Measurements from ENCODE around the gene TOP3B. TPM values are rescaled to one million over a fixed set of nuclear protein-coding genes. Genes with fewer than 3 reads are reported as not detected.

Gene TOP3B
- total RNA-seq, 5 donors from 2014 or later (not counting 1 experiment from before 2014, with no cell fraction given), result 58.9 to 90.6 (median 65.9) TPM

DNA sequence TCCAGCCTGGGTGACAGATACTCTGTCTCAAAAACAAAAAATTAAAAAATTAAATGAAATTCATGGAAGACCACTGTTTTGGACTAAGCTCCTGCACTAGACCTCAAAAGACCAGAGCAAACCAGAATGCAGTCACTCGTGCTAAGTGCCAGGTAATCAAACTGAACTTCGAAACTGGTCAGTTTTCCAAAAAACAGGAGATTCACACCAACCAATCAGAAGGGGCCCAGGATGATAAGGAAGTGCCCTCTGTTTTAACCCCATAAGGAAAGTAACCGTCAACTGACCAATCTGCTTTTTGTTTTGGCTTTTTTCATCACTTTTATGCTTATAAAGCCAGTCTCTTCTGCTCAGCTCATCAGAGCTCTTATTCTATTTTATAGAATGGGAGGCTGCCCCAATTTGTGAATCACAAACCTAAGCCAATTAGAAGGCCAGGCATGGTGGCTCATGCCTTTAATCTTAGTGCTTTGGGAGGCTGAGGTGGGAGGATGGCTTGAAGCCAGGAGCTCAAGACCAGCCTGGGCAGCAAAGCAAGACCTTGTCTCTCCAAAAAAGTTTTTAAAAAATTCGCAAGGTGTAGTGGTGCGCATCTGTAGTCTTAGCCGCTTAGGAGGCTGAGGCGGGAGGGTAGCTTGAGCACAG, 10.1 kb upstream of the TOP3B start:
- no peak overlapping the region for H3K4me3 Mint-ChIP-seq
- Histone ChIP-seq H3K27me3 (replicated peaks in 1 of 2; ENCODE audit: control insufficient read depth in 2 of 2, extremely low read depth in 1 of 2, insufficient read depth in 2 of 2, low read length in 1 of 2) (peaks cover 0 to 27% of the 10 kb centered on the region in 2 experiments), H3K9me3 (no peaks in the 10 kb centered on the region), H3K4me1 (ENCODE audit: control insufficient read depth in 1 of 2, extremely low read depth in 1 of 2, insufficient read depth in 2 of 2, low read length in 2 of 2) (no peaks in the 10 kb centered on the region), H3K4me3 (ENCODE audit: control insufficient read depth in 1 of 2, extremely low read depth in 1 of 2, low read length in 1 of 2) (no peak overlapping the region), H3K36me3 (ENCODE audit: control insufficient read depth in 2 of 2, extremely low read depth in 1 of 2, insufficient read depth in 1 of 2, low read length in 1 of 2) (no peaks in the 10 kb centered on the region), H3K27ac (ENCODE audit: low read length) (no peak overlapping the region)
- ChIA-PET POLR2A (no interaction called here), CTCF (interaction anchor here in 1 of 2 donors (1.6 kb wide), 1 partner anchor 10 kb away, joined by 4 read pairs; the partner anchor contains the start of gene TOP3B)
- no peaks in the 10 kb centered on the region for H3K9me3 Mint-ChIP-seq
- H3K4me1 Mint-ChIP-seq, result no peaks in the 10 kb centered on the region
- DNase-seq (no peak), ATAC-seq (replicated peaks in 1 of 4) (no peak)
- no peaks in the 10 kb centered on the region for H3K36me3 Mint-ChIP-seq
- H3K27me3 Mint-ChIP-seq, result peaks cover 7 to 9% of the 10 kb centered on the region in 2 donors
- no peak overlapping the region for H3K27ac Mint-ChIP-seq
- WGBS (ENCODE audit: insufficient coverage), result 91% methylated on average over 6 of the region's 7 CpGs

DNA sequence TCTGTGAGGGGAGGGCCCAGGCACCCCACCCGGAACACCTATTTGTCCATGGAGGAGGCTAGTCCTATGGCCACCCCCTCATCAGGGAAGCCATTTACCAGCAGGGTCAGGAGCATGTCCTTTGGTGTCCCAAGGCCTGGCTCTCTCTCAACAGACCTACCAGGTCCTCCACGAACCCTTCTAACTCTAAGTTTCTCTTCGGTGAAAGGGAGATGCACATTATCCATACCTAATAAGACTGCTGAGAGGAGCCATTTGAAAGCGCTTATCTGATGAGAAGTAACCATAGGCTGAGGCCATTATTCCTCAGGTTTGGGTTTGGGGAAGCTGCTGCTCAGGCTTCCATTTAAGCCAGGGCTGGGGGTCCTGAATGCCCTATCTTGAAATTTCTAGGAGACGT, 9.2 kb upstream of the TOP3B start:
- Mint-ChIP-seq H3K27ac (no peak overlapping the region), H3K27me3 (peaks cover 7 to 9% of the 10 kb centered on the region in 2 donors), H3K4me1 (no peaks in the 10 kb centered on the region), H3K36me3 (no peaks in the 10 kb centered on the region), H3K4me3 (no peak overlapping the region), H3K9me3 (no peaks in the 10 kb centered on the region)
- Histone ChIP-seq H3K27ac (ENCODE audit: low read length) (no peak overlapping the region), H3K9me3 (no peaks in the 10 kb centered on the region), H3K4me3 (ENCODE audit: control insufficient read depth in 1 of 2, extremely low read depth in 1 of 2, low read length in 1 of 2) (no peak overlapping the region), H3K4me1 (ENCODE audit: control insufficient read depth in 1 of 2, extremely low read depth in 1 of 2, insufficient read depth in 2 of 2, low read length in 2 of 2) (no peaks in the 10 kb centered on the region), H3K36me3 (ENCODE audit: control insufficient read depth in 2 of 2, extremely low read depth in 1 of 2, insufficient read depth in 1 of 2, low read length in 1 of 2) (no peaks in the 10 kb centered on the region), H3K27me3 (replicated peaks in 1 of 2; ENCODE audit: control insufficient read depth in 2 of 2, extremely low read depth in 1 of 2, insufficient read depth in 2 of 2, low read length in 1 of 2) (peaks cover 0 to 25% of the 10 kb centered on the region in 2 experiments)
- ChIA-PET CTCF (no interaction called here), POLR2A (no interaction called here)
- ATAC-seq (replicated peaks in 1 of 4) (no peak), DNase-seq (no peak)
- 67% methylated on average over 1 of the region's 5 CpGs for WGBS (ENCODE audit: insufficient coverage)

DNA sequence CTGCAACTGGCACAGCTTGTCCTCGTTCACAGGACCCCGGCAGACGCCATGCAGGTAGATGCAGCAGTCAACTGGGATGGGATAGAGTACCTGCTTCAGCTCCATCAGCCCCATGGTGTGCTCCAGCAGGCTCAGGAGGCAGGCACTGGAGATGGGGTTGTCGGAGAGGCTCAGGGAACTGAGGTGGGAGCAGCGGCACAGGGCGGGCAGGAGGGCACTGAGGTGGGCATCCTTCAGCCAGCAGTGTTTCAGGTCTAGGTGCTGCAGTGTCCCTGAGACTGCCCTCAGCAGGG, 8.7 kb upstream of the TOP3B start:
- Mint-ChIP-seq H3K4me3 (no peak overlapping the region), H3K4me1 (no peaks in the 10 kb centered on the region), H3K9me3 (no peaks in the 10 kb centered on the region), H3K27ac (no peak overlapping the region), H3K27me3 (peaks cover 7 to 9% of the 10 kb centered on the region in 2 donors), H3K36me3 (no peaks in the 10 kb centered on the region)
- 88% methylated on average over 4 of the region's 6 CpGs for WGBS (ENCODE audit: insufficient coverage)
- H3K27me3 ChIP-seq (replicated peaks in 1 of 2; ENCODE audit: control insufficient read depth in 2 of 2, extremely low read depth in 1 of 2, insufficient read depth in 2 of 2, low read length in 1 of 2), result peaks cover 0 to 25% of the 10 kb centered on the region in 2 experiments
- no peak overlapping the region for H3K4me3 ChIP-seq (ENCODE audit: control insufficient read depth in 1 of 2, extremely low read depth in 1 of 2, low read length in 1 of 2)
- POLR2A ChIA-PET, result no interaction called here
- H3K36me3 ChIP-seq (ENCODE audit: control insufficient read depth in 2 of 2, extremely low read depth in 1 of 2, insufficient read depth in 1 of 2, low read length in 1 of 2), result no peaks in the 10 kb centered on the region
- DNase-seq, result no peak
- ATAC-seq (replicated peaks in 1 of 4), result no peak
- H3K27ac ChIP-seq (ENCODE audit: low read length), result no peak overlapping the region
- H3K9me3 ChIP-seq, result no peaks in the 10 kb centered on the region
- CTCF ChIA-PET, result no interaction called here
- H3K4me1 ChIP-seq (ENCODE audit: control insufficient read depth in 1 of 2, extremely low read depth in 1 of 2, insufficient read depth in 2 of 2, low read length in 2 of 2), result no peaks in the 10 kb centered on the region

DNA sequence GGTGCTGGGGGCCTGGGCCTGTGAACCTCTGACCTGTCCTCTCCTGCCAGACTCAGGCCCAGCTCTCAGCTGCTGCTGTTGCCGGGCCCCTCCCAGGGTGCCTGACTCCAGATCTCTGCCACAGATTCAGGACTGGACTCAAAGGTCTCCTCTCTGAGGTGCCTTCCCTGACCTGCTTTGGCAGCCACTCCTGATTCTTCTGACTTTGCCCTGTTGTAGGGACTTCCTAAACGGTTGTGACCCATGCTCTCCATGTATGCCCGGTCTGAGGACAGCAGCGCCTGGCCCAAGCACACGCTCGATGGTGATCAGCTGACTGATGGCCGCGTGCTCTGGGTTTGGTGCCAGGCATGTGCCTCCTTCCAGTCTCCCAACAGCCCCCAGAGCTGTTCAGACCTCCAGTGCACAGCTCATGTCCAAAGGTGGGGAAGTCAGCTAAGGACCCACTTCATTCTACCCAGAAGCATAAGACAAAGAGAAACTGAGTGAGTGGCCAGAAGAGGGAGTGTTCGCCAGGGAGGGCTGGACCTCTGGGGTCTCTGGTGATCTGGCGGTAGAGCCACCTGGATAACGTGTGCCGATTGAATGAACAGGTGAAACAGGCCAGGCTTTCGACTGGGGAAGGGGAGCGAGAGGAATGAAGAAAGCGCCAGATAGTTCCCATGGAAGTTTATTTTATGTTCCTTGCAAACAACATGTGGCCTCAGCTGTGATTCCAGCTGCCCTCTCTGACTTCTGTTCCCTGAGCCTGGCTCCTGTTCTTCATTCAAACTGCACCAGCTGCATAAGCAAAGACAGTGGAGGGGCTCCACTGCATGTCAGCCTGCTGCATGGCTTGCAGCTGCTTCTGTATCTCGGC, 8.1 kb upstream of the TOP3B start:
- DNase-seq, result no peak
- H3K36me3 Mint-ChIP-seq, result no peaks in the 10 kb centered on the region
- H3K4me3 Mint-ChIP-seq, result no peak overlapping the region
- ChIA-PET POLR2A (no interaction called here), CTCF (no interaction called here)
- Histone ChIP-seq H3K9me3 (no peaks in the 10 kb centered on the region), H3K27ac (ENCODE audit: low read length) (no peak overlapping the region), H3K27me3 (replicated peaks in 1 of 2; ENCODE audit: control insufficient read depth in 2 of 2, extremely low read depth in 1 of 2, insufficient read depth in 2 of 2, low read length in 1 of 2) (peaks cover 0 to 25% of the 10 kb centered on the region in 2 experiments), H3K4me3 (ENCODE audit: control insufficient read depth in 1 of 2, extremely low read depth in 1 of 2, low read length in 1 of 2) (no peak overlapping the region), H3K4me1 (ENCODE audit: control insufficient read depth in 1 of 2, extremely low read depth in 1 of 2, insufficient read depth in 2 of 2, low read length in 2 of 2) (no peaks in the 10 kb centered on the region), H3K36me3 (ENCODE audit: control insufficient read depth in 2 of 2, extremely low read depth in 1 of 2, insufficient read depth in 1 of 2, low read length in 1 of 2) (no peaks in the 10 kb centered on the region)
- no peaks in the 10 kb centered on the region for H3K9me3 Mint-ChIP-seq
- H3K4me1 Mint-ChIP-seq, result no peaks in the 10 kb centered on the region
- ATAC-seq (replicated peaks in 1 of 4), result no peak
- WGBS (ENCODE audit: insufficient coverage), result 85% methylated on average over 12 of the region's 16 CpGs
- H3K27ac Mint-ChIP-seq, result no peak overlapping the region
- H3K27me3 Mint-ChIP-seq, result peaks cover 7 to 9% of the 10 kb centered on the region in 2 donors

DNA sequence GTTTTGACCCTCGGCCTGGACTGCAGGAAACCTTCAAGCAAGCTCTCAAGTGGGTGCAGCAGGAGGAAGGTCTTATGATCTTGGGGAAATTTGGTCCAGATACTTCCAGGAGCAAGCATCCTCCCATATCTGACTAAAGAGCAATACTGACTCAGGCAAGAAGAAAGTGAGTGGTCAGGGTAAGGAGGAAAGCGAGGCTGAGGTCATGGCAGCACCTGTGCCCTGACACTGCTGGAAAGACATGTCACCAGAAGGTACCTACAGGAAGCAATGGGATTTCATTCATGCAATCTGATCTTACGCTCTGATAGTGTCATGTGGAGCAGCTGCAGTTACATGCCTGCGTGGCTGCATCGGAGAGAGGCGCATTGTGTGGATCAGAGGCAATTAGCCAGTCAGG, 6.5 kb upstream of the TOP3B start:
- H3K4me3 Mint-ChIP-seq, result no peak overlapping the region
- H3K4me1 Mint-ChIP-seq, result no peaks in the 10 kb centered on the region
- CTCF ChIA-PET, result no interaction called here
- no peak for DNase-seq
- WGBS (ENCODE audit: insufficient coverage), result 83% methylated on average over 5 of the region's 6 CpGs
- H3K9me3 ChIP-seq, result no peaks in the 10 kb centered on the region
- H3K36me3 ChIP-seq (ENCODE audit: control insufficient read depth in 2 of 2, extremely low read depth in 1 of 2, insufficient read depth in 1 of 2, low read length in 1 of 2), result no peaks in the 10 kb centered on the region
- H3K27ac ChIP-seq (ENCODE audit: low read length), result no peak overlapping the region
- no peaks in the 10 kb centered on the region for H3K9me3 Mint-ChIP-seq
- no peak for ATAC-seq (replicated peaks in 1 of 4)
- H3K27me3 Mint-ChIP-seq, result peaks cover 7 to 9% of the 10 kb centered on the region in 2 donors
- no peak overlapping the region for H3K4me3 ChIP-seq (ENCODE audit: control insufficient read depth in 1 of 2, extremely low read depth in 1 of 2, low read length in 1 of 2)
- POLR2A ChIA-PET, result no interaction called here
- H3K4me1 ChIP-seq (ENCODE audit: control insufficient read depth in 1 of 2, extremely low read depth in 1 of 2, insufficient read depth in 2 of 2, low read length in 2 of 2), result no peaks in the 10 kb centered on the region
- no peak overlapping the region for H3K27ac Mint-ChIP-seq
- no peaks in the 10 kb centered on the region for H3K36me3 Mint-ChIP-seq
- H3K27me3 ChIP-seq (replicated peaks in 1 of 2; ENCODE audit: control insufficient read depth in 2 of 2, extremely low read depth in 1 of 2, insufficient read depth in 2 of 2, low read length in 1 of 2), result peaks cover 0 to 30% of the 10 kb centered on the region in 2 experiments

DNA sequence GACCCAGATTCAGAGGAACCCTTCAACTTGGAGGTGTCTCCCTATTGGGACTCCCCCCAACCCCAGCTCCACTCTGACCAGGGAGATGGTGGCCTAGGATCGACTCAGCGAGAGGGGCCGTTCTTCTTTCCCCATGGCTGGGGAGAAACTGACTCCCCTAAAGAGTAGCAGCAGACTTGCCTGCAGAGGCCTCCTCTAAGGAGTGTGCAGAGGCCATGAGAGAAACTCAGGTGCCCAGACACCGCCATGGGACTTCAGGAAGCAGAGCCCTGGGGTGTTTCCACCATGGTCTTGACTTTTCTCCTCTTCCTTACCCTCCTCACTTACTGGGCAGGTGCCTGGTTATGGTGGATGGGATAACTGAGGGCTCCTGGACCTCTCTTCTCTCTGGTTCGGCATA, 2.6 kb upstream of the TOP3B start:
- Mint-ChIP-seq H3K27me3 (no peaks in the 10 kb centered on the region), H3K9me3 (no peaks in the 10 kb centered on the region), H3K27ac (no peak overlapping the region), H3K4me3 (no peak overlapping the region), H3K36me3 (no peaks in the 10 kb centered on the region), H3K4me1 (peaks cover 0 to 24% (median 24%) of the 10 kb centered on the region in 3 donors)
- Histone ChIP-seq H3K27ac (ENCODE audit: low read length) (no peak overlapping the region), H3K36me3 (ENCODE audit: control insufficient read depth in 2 of 2, extremely low read depth in 1 of 2, insufficient read depth in 1 of 2, low read length in 1 of 2) (no peaks in the 10 kb centered on the region), H3K27me3 (replicated peaks in 1 of 2; ENCODE audit: control insufficient read depth in 2 of 2, extremely low read depth in 1 of 2, insufficient read depth in 2 of 2, low read length in 1 of 2) (peaks cover 0 to 13% of the 10 kb centered on the region in 2 experiments), H3K4me1 (ENCODE audit: control insufficient read depth in 1 of 2, extremely low read depth in 1 of 2, insufficient read depth in 2 of 2, low read length in 2 of 2) (peaks cover 2 to 23% of the 10 kb centered on the region in 2 experiments), H3K9me3 (no peaks in the 10 kb centered on the region), H3K4me3 (ENCODE audit: control insufficient read depth in 1 of 2, extremely low read depth in 1 of 2, low read length in 1 of 2) (no peak overlapping the region)
- POLR2A ChIA-PET, result no interaction called here
- CTCF ChIA-PET, result interaction anchor here in 1 of 2 donors (0.7 kb wide), 1 partner anchor 209 kb away, joined by 5 read pairs; no protein-coding TSS in a partner anchor
- 79% methylated on average over 2 of the region's 5 CpGs for WGBS (ENCODE audit: insufficient coverage)
- no peak for DNase-seq
- no peak for ATAC-seq (replicated peaks in 1 of 4)

All from T-cell (primary cell).